Measurements from ENCODE around the gene TATDN3. TPM values are rescaled to one million over a fixed set of nuclear protein-coding genes. Genes with fewer than 3 reads are reported as not detected.

The TATDN3 gene
- total and polyA plus RNA-seq, 3 experiments from 2014 or later = 17.8 to 18.5 (median 18.0) TPM

Other genes with a start within 250 kb of the TATDN3 start
- gene ATF3, start 183.1 kb upstream of the TATDN3 start, total RNA-seq = 10 to 100 TPM; 58.8 to 59.0 TPM
- gene ATF3, start 183.1 kb upstream of the TATDN3 start, polyA plus RNA-seq = not detected
- 100 to 1,000 TPM; 147 to 159 TPM for gene BATF3, start 92.1 kb upstream of the TATDN3 start, total RNA-seq
- 0.84 TPM for gene BATF3, start 92.1 kb upstream of the TATDN3 start, polyA plus RNA-seq
- 10 to 100 TPM; 39.5 to 42.0 TPM for gene NSL1, start 117 bp upstream of the TATDN3 start, total RNA-seq
- gene NSL1, start 117 bp upstream of the TATDN3 start, polyA plus RNA-seq = 53.2 TPM
- not detected for gene SPATA45, start 55.8 kb downstream of the TATDN3 start, total RNA-seq
- not detected for gene SPATA45, start 55.8 kb downstream of the TATDN3 start, polyA plus RNA-seq
- gene FLVCR1, start 66.4 kb downstream of the TATDN3 start, total RNA-seq = 10 to 100 TPM; 11.7 to 14.9 TPM
- gene FLVCR1, start 66.4 kb downstream of the TATDN3 start, polyA plus RNA-seq = 4.0 TPM
- gene VASH2, start 158.6 kb downstream of the TATDN3 start, total RNA-seq = under 1 TPM; 0.07 to 0.18 TPM
- gene VASH2, start 158.6 kb downstream of the TATDN3 start, polyA plus RNA-seq = not detected
- 10 to 100 TPM; 41.2 to 42.5 TPM for gene ANGEL2, start 224.0 kb downstream of the TATDN3 start, total RNA-seq
- gene ANGEL2, start 224.0 kb downstream of the TATDN3 start, polyA plus RNA-seq = 32.1 TPM